RCC 7860 (cell line): ENCODE measurements around the gene SIGMAR1.

Experiments
- DNase-seq: peaks from one replicate; pipeline ENCODE4 v3.0.0-alpha.2; 2015; ENCODE audit warnings: low spot score
- FAIRE-seq: peaks from 2 replicates; lab custom pipeline; 2012; peaks lifted over from hg19 to GRCh38; lab: Jason Lieb, UNC

Gene SIGMAR1

GRCh38 chr9:34633166-34633565 lies 4.4 kb downstream of the SIGMAR1 start:
- FAIRE-seq (no peak), DNase-seq (no peak)

GRCh38 chr9:34630402-34631154 lies 7.0 kb downstream of the SIGMAR1 start:
- DNase-seq (no peak), FAIRE-seq (no peak)

DNA sequence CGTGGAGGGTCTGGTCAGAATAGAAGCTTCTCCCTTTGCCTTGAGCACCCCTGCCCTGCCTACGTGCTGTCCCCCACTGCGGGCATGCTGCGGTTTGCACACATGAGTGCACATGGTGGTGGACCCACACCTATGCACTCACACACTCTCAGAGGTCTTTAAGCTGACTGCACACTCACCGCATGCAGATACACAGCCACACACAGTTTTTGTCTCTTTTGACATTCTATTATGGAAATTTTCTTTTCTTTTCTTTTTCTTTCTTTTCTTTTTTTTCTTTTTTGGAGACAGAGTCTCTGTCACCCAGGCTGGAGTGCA lies 8.1 kb downstream of the SIGMAR1 start:
- no peak for FAIRE-seq
- DNase-seq: no peak

GRCh38 chr9:34628656-34629490 lies 8.7 kb downstream of the SIGMAR1 start, which contains the start of gene ARID3C:
TSS of gene ARID3C (minus strand) at chr9:34629066. CDS start at chr9:34628014, 1,052 bp downstream.
- DNase-seq: no peak
- no peak for FAIRE-seq

DNA sequence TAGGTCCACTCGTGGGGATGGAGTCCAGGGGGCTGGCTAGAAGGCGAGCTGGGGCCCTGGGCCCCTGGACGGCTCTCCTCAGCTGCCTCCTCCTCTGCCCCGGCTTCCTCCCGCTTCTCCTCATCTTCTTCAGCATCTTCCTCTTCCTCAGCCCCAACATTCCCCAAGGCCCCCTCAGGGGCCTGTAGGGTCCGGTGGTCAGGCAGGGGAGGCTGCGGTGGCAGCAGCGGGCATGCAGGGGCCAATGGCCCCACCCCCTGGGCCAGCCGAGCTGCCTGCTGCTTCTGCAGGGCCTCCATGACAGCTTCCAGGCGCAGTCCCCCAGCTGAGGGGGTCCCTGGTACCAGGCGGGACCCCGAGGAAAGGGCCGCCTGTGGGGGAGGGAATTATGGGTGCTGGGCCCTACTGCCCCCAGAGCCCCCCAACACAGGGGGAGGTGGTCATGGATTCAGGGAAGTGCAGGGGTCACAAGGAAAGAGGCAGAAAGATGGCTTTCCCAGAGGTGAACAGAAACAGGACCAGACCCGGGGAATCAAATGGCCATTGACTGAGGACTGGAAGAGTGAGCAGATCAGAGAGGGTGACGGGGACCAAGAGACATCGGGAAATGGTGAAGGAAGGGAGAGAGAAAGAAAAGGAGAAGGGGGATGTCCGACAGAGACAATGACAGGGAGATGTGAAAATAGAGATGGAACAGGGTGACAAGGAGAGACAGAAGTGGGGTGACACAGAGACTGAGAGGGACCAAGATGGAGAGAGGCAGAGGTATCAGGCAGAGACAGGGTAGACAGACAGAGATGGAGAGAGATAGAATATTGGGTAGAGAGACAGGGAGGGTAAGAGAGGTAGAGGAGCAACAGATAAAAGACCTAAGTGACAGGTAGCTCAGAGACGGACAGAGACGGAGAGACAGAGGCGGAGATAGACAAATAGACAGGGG lies 9.6 kb downstream of the SIGMAR1 start:
- DNase-seq (no peak), FAIRE-seq (no peak)

DNA sequence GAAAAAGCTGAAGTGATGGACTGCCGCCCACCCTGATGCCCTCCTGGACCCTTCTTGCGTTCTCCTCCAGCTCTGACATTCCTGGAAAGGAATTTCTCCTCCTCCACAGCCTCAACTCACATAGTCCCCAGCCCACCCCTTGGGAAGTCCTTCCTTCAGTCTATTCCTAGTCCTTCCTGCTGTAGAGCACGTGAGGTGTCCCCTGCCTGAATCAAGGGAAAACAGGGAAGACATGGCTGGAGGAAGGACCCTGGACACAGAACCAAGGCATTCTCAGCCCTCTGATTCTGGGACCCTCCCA lies 12.5 kb downstream of the SIGMAR1 start:
- DNase-seq (no peak), FAIRE-seq (no peak)

GRCh38 chr9:34624475-34625185 lies 13.0 kb downstream of the SIGMAR1 start:
- DNase-seq (no peak), FAIRE-seq (no peak)

DNA sequence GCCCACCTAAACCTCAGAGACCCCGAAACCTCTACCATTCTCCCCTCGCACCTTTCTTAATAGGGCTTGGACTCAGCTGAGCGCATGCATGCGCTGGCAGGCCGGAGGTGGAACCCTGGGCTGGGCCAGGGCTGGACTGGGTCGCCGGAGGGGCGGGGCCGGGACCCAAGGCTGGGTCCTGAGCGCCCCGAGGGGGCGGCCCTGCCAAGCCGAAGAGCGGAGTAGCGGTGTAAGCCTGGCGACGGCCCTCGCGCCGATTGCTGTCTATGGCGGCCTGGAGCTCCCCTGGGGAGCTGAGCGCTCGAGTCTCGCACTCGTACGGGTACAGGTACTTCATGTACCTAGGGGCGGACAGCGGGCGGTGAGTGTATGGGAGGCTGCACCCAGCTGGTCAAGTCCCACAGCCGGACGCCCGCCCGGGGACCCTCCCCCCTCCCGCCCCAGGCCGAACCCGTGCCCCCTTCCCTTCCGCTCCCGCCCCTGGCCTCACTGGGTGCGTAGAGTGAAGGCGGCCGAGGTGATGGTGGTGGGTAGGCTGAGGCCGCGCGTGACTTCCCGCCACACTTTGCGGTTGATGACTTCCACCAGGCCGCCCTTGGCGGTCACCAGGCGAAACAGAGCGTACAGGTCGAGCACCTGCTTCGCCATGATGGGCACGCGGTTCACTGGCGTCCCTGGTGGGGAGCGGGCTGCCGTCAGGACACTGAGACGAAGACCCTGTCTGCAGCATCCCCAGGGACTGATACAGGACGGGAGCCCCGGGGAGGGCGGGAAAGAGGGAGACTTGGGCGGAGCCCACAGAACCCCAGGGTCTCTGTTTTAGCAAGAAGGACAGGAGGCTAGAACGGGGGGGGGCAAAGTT lies 14.0 kb downstream of the SIGMAR1 start:
- no peak for DNase-seq
- FAIRE-seq: no peak

- FAIRE-seq (peak; percentile 63), DNase-seq (peak; percentile 78)
These were observed 17.3 kb downstream of the SIGMAR1 start, which contains the start of gene DCTN3 for GRCh38 chr9:34620061-34620994. TSS of gene DCTN3 (minus strand) at chr9:34620495. CDS start at chr9:34620464, 31 bp downstream.

- FAIRE-seq (no peak), DNase-seq (no peak)
These were observed 22.5 kb downstream of the SIGMAR1 start for GRCh38 chr9:34615132-34615531.

DNA sequence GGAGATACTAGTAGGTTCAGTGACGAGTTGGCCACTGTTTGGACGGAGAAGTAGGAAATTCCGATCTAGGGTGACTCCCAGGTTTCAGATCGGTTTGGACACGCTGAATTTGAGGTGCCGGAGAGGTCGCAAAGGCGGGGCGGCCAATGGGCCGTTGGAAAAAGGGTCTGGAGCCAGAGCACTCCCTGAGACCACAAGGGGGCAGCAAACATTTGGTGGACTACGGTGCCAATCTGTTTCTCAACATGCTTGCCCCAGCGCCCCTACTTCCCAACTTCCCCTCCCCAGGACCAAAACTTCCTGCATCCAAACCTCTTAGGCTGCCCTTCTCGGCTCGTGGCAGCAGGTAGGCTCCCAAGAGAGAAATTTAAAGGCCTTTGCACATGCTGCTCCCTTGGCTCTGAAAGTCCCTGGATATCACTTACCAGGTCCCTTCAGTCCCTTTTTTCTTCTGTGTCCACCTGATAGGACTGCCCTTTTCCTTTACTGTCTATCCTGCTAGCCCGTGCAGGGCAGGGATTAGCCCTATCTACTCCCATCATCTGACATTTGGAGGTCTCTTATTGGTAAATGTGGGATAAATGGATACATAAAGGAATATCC lies 24.7 kb downstream of the SIGMAR1 start:
- FAIRE-seq (no peak), DNase-seq (peak; percentile 38)

DNA sequence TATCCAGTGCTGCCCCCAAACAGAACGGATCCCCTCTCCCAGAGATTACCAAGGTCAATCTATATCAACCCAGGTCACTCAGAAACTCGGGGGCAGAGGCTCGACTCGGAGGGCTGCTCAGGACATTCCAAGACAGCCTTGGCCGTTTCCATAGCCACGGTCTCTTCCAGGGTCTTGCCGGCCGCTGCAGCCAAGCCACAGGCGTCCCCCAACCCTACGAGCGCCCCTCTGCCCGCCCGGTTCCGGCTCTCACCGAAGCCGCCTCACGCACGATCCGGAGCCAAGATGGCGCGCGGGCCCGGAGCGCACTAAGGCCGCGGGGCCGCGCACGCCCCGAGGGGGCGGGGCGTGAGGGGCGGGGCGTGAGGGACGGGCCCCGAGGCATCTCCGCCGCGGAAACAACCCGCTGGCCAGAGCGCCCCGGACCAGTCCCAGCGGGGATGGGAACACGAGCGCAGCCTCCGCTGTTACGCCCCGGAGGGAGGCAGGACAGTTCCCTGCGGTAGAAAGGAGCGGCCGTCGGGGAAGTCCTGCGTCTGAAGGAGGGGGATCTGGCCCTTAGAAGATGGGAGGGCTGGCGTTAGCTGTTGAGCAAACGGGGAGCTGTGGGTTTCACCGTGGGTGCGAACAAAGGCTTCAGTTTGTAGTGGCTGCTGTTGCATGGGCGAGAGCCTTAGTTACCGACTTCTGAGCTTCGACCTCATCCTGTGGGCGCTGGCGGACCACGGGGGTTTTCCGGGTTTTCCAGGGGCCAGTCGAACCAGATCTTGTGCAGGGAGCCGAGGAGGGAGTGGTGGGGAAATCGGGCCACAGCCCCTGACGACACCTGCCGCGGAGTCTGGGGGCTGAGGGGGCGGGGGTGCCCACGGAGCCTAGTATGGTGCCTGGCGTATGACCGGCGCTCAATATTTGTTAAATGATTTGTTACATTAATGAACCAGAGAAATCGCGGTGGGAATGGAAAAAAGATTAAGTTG lies 25.5 kb downstream of the SIGMAR1 start, which contains the start of gene RPP25L:
Gene RPP25L (minus strand): TSS at position 287 of the 977 bp plus-strand sequence. CDS start 801 bp downstream, outside the sequence.
- no peak for FAIRE-seq

DNA sequence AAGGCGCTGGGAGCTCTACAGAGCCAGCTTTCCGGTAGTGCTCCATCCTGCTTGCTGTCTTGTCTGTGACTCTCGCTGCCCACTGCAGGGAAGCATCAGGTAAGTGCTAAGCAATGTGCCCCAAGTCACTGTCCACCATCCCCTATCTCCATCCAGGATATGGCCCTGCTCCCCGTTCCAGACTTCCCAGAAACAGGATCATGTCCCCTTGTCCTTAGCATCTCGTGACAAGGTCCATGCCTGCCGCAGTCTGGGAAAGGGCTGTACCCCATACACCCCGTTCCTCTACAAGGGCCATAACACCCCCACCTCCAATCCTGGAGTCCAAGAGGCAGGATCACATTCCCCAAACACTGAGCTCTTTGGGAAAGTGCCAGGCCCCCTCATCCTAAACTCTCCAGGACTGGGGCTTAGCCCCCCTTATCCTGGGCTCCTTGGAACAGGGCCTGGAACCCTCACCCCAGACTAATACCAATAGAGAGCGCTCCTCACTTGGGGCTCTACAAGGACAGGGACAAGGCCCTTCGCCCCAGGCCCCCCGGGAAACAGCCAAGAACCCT lies 26.3 kb downstream of the SIGMAR1 start:
- FAIRE-seq (no peak), DNase-seq (no peak)

More for the DNA sequence above, 25.5 kb downstream of the SIGMAR1 start, which contains the start of gene RPP25L:
- DNase-seq: peak; percentile 49

DNA sequence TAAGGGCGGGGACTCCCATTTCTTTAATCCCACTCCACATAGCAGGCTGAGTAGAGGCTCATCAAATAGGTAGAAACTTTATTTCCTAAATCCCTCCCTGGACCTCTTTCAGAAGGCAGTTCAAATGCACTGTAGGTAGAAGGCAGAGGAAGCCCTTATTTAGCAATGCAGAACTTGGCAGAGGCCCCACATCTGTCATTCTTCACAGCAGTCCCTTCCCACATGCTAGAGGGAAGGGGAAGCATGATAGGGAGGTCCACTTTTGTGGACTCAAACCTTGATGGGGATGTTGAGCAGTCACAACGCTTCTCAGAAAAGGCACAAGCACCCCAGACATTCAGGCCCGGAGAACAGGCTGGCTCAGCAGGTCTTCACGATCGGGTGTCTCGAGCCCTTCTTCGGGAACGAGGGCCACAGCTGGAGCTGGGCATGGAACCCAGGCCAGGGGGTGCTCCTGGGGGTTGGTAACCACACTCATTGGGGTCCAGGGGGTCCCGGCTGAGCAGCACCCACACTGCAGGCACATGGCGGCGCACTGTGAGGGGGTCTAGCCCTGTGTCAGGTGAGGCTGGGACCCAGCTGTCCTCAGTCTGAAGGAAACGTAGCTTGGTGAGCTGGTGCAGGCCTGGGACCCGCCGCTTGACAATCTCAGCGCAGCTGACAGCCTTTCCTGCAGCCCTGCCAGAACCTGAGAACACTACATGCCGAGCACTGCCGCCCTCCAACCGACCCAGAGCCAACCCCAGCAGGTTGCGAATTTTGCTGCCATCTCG lies 27.0 kb downstream of the SIGMAR1 start:
- no peak for FAIRE-seq
- DNase-seq: no peak

GRCh38 chr9:34607331-34607730 lies 30.3 kb downstream of the SIGMAR1 start:
- no peak for FAIRE-seq
- DNase-seq: no peak

DNA sequence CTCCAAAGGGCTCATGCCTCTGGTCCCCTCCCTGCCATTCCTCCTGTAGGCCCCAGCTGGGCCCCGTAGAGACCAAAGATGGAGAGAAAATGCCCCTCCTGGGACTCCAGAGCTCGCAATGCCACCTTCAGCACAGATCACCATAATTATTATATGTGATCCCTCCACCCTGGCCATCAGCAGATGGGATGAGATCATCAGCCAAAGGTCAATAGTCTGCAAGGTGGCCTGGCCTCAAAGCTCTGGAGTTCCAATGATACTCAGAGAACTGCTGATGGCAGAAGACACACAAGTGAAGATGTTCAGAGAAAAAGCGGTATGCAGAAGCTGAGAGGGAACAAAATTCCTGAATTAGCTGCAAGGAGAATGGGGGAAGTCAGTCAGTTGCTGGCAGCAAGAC lies 30.7 kb downstream of the SIGMAR1 start:
- FAIRE-seq (no peak), DNase-seq (no peak)
